VCaP (cell line): ENCODE measurements around the gene OLIG3.

ENCODE experiments used
- H3K27ac ChIP-seq: fragments of 450-650 bp; 2 replicates; pipeline ENCODE4 v1.5.1; 2017
- TF ChIP-seq, protein P1 (sequence below): fragments of 450-650 bp; conservative IDR thresholded peaks from 2 replicates; pipeline ENCODE4 v1.5.1; 2017; ENCODE audit warnings: mild to moderate bottlenecking, moderate library complexity

Gene OLIG3

DNA sequence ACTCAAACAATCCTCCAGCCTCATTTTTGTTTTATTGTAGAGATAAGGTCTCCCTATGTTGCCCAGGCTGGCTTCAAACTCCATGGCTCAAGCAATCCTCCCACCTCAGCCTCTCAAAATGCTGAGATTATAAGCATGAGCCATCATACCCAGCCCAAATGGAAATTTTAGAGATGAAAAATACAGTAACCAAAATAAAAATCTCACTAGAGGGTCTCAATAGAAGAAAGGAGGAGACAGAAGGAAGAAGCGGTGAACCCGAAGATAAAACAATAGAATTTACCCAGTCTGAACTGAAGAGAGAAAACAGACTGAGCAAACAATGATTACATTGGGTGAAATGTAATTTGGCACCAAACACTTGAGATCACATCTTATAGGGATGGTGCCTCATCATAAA lies 16.7 kb upstream of the OLIG3 start:
- TF ChIP-seq, protein P1, sequence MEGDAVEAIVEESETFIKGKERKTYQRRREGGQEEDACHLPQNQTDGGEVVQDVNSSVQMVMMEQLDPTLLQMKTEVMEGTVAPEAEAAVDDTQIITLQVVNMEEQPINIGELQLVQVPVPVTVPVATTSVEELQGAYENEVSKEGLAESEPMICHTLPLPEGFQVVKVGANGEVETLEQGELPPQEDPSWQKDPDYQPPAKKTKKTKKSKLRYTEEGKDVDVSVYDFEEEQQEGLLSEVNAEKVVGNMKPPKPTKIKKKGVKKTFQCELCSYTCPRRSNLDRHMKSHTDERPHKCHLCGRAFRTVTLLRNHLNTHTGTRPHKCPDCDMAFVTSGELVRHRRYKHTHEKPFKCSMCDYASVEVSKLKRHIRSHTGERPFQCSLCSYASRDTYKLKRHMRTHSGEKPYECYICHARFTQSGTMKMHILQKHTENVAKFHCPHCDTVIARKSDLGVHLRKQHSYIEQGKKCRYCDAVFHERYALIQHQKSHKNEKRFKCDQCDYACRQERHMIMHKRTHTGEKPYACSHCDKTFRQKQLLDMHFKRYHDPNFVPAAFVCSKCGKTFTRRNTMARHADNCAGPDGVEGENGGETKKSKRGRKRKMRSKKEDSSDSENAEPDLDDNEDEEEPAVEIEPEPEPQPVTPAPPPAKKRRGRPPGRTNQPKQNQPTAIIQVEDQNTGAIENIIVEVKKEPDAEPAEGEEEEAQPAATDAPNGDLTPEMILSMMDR = no peak
- no peak overlapping the region for H3K27ac ChIP-seq

DNA sequence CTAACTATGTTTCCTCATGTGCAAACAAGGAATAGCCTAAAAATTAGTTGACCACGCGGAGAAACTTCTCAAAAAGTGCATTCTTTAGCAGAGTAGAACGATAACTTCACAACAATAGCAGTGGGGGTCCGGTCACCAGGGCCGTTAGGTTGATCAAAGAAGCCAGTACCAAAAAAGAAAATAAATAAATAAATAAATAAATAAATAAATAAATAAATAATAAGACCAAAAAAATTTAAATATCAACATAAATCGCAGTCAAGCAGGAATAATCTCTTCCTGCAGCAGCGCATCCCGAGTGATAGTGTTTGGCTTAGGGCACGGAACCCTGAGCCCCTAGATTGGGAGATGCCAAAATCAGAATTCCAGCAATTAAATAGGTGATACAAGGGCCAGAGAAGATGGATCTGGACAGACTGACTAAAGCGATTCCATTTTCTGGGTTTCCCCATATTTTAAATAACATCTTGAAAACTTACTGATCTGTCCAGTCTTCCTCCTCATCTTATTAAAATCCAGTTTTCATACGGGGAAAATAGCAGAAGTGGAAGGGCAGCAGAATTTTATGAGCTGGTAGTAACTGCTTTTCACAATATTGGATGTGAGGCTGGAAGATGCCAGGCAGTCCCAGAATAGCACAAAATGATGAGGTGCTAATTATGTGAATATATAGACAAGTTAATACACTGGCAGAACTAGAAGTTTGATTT lies 4.4 kb upstream of the OLIG3 start:
- no peak overlapping the region for H3K27ac ChIP-seq
- TF ChIP-seq, protein P1 = no peak

DNA sequence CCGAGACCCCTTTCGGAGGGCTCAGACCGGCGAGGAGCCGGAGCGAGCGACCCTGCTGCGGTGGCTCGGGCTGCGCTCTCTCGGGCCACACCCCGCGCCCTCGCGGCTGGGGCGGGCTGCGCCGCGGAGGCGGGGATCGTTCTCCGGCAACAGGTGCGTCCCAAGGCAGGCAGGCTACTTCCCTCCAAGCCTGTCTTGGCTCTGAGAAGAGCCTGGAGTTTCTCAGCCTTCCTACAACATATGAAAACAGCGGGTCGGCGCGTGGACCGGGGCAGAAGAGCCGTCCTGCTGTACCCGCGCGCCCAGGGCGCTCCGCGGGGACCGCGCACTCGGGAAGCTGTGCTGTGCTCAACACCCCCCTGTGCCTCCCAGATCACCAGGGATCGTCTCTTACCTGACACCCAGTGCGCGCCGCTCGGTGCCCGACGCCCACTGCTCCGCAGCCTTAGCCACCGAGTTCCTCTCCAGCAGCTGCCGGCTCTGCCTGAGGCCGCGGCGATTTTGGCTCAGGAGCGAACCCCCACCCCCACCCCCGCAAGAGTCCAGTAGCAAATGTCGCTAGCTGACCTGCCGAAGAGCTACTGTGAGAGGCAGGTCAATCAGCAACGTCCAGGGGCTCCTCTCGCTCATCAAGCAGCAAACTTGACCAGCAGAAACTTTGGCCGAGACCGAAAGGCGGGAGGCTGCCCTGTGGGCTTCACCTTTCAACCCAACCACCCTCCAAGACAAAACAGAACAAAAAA lies 3.7 kb upstream of the OLIG3 start:
- TF ChIP-seq, protein P1 = no peak
- peak overlapping the region; percentile 30; the same call in 1 of the 2 replicates for H3K27ac ChIP-seq

DNA sequence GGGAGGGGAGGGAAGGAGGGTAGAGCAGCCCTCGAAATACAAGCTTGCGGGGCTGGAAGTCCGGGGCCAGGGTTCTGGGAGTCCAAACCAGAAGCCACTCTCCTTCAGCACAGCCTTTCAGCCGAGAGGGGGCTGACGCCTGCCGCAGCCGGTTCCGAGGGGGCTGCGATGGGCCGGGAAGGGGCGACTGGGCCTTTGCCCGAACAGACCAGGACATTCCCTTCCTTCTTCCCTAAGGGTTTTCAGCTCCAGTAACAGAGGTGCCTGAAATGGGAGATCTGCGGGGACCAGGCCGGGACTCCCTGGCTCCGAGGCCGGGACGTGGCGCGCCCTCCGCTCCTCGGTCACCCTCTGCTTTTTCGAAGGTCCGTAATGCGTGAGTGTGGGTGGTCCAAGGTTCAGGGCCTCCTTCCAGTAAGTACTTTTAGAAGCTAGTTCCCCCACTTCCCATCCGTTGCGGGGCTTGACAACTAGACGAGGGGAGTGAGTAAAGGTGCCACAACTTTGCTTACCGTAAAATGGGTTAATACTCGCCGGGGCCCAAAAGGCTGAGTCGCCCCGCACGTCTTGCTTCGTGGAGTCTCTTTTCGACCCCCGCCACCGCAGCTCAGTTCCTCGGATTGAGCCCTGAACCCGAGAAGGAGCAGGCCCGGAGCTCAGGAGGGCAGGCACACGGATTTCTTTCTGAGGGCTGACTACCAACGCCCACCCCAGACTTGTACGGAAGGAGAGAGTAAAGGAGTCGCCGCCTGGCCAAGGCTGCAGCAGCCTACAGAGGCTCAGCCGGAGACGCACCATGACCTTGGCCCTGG lies 2.9 kb upstream of the OLIG3 start:
- H3K27ac ChIP-seq = no peak overlapping the region; the same call in 1 of the 2 replicates

DNA sequence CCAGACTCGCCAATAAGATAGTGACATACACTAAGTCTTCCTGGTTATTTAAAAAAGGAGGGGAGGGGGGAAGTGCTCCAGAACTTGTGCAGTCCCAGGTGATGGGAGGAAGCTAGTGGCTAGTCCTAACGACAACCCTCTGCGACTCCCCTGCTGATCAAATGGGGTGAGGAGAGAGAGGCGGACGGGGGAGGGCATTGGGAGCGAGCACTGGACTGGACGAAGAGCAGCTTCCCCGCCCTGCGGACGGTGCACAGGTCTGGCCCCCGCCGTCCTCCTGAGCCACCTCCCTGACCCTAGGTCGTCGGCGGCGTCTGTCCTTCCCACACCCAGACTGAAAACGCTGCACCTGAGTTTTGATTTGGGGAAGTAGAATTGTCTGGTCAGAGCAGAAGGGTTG lies 2.2 kb upstream of the OLIG3 start:
- H3K27ac ChIP-seq = no peak overlapping the region
- TF ChIP-seq, protein P1 = no peak

More for the DNA sequence above, 2.9 kb upstream of the OLIG3 start:
- TF ChIP-seq, protein P1 = no peak

DNA sequence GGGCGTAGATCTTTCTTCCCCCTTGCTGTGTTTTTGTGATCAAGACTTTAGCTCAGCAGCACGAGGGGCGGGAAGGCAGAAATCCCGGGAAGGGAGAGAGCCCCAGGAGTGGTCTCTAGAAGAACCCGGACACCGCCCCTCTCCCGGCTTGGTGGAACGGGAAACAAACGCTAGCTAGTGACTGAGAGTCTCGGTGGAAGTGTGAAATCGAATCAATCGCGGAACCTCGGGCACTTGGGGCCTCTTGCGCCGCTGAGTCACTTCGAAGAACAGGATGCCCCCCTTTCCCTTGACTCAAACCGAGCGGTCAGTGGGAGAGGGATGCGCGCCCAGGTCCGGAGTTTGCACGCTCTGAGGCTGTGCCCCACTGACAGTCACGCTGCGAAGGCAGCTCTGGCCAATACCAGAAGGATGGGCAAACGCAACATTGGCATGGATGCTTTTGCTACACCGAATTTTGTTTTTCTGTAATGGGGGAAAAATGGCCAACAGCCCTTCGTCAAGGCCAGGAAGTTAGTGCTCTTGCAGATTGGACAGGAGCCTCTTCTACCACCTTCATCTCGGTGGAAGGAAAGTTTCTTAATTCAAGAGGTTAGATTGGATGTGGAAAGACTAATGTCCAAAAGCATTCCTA lies 1.6 kb upstream of the OLIG3 start:
- H3K27ac ChIP-seq = no peak overlapping the region
- TF ChIP-seq, protein P1 = no peak
